Ectodermal cell (in vitro differentiated cells): ENCODE data around the gene SLC12A8. TPM values are rescaled to one million over a fixed set of nuclear protein-coding genes. Genes with fewer than 3 reads are reported as not detected.
A peak's percentile ranks its signal among the peaks of the same experiment; 100 is the strongest.

Experiments used
- H3K27ac ChIP-seq: 2 replicates; pipeline ENCODE4 v1.7.0; 2013; ENCODE audit warnings: mild to moderate bottlenecking, low read depth, low read length; ENCODE audit not compliant: insufficient read depth, poor library complexity, severe bottlenecking
- H3K27me3 ChIP-seq: 2 replicates; pipeline ENCODE4 v1.7.0; 2013; ENCODE audit warnings: mild to moderate bottlenecking, low read length; ENCODE audit not compliant: insufficient read depth, control insufficient read depth, poor library complexity, severe bottlenecking
- H3K36me3 ChIP-seq: one replicate; pipeline ENCODE4 v1.7.0; 2013; ENCODE audit warnings: low read length; ENCODE audit not compliant: control insufficient read depth, insufficient read depth
- H3K4me1 ChIP-seq: one replicate; pipeline ENCODE4 v1.7.0; 2013; ENCODE audit warnings: low read length; ENCODE audit not compliant: control insufficient read depth, insufficient read depth
- H3K4me3 ChIP-seq: 2 replicates; pipeline ENCODE4 v1.7.0; 2013; ENCODE audit warnings: low read depth, low read length, control low read depth; ENCODE audit not compliant: insufficient read depth
- H3K9me3 ChIP-seq: 2 replicates; pipeline ENCODE4 v1.7.0; 2013; ENCODE audit warnings: mild to moderate bottlenecking, low read length, moderate library complexity; ENCODE audit not compliant: control insufficient read depth
- WGBS, 2 experiments: methylation state at CpG; one replicate each; pipeline ENCODE4 v1.1.7; 2013; ENCODE audit warnings: missing lambda C conversion rate in 2 of 2; 5-methylcytosine and 5-hydroxymethylcytosine counted together
- polyA plus RNA-seq, 4 experiments: library from polyadenylated mRNA; stranded (reverse); fragments of 50-300 nt; gene quantifications; one replicate each; pipeline ENCODE4 v1.2.3, GENCODE V29; 2013

Gene SLC12A8
- 5.0 TPM for polyA plus RNA-seq (2013, experiment 1 of 4)
- 4.9 TPM for polyA plus RNA-seq (2013, experiment 2 of 4)
- 3.4 TPM for polyA plus RNA-seq (2013, experiment 3 of 4)
- polyA plus RNA-seq (2013, experiment 4 of 4) = 3.5 TPM

- no peak within 1 kb of the TSS for H3K27ac ChIP-seq
- H3K36me3 ChIP-seq = no peaks in the 10 kb centered on the region
- peak within 1 kb of the TSS; percentile 56 for H3K4me3 ChIP-seq
- H3K9me3 ChIP-seq = no peaks in the 10 kb centered on the region
- 9% methylated on average over 54 to 55 of the region's 55 CpGs for WGBS, 2 experiments
- H3K27me3 ChIP-seq = peaks cover 24% of the 10 kb centered on the region
- H3K4me1 ChIP-seq = no peaks in the 10 kb centered on the region
Observed at GRCh38 chr3:125212509-125213363, at the start of gene SLC12A8. Gene SLC12A8 (minus strand): TSS chr3:125212748. CDS start chr3:125211349, 1,399 bp downstream.

DNA sequence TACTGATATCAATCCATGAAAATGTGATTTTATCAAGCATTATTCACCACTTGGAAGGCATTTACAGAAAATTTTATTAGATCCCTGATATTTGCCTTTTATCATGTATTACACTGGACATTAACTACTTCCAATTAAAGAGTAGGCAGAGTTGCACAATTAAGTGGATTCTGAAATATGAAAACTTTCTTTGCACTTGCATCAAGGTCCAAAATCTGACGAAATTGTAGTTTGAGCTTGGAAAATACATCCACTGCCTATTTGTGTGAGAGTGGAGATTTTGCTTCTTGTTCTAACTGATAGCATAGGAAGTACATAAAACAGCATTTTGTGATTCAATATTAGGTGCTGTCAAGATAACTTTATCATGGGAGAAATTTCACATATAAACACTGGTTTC is 49.6 kb upstream of the SLC12A8 start:
- no peaks in the 10 kb centered on the region for H3K27me3 ChIP-seq
- WGBS, 2 experiments = 87 to 90% methylated on average over 1 of the region's 1 CpG
- no peak overlapping the region for H3K4me3 ChIP-seq
- H3K36me3 ChIP-seq = no peaks in the 10 kb centered on the region
- no peak overlapping the region for H3K27ac ChIP-seq
- no peaks in the 10 kb centered on the region for H3K9me3 ChIP-seq
- no peaks in the 10 kb centered on the region for H3K4me1 ChIP-seq

- H3K27me3 ChIP-seq = no peaks in the 10 kb centered on the region
- no peaks in the 10 kb centered on the region for H3K4me1 ChIP-seq
- no peaks in the 10 kb centered on the region for H3K9me3 ChIP-seq
- no peak overlapping the region for H3K4me3 ChIP-seq
- H3K27ac ChIP-seq = no peak overlapping the region
- no peaks in the 10 kb centered on the region for H3K36me3 ChIP-seq
- 96% methylated on average over 1 of the region's 1 CpG for WGBS, 2 experiments
Observed at GRCh38 chr3:125261031-125261430, 48.5 kb upstream of the SLC12A8 start.

DNA sequence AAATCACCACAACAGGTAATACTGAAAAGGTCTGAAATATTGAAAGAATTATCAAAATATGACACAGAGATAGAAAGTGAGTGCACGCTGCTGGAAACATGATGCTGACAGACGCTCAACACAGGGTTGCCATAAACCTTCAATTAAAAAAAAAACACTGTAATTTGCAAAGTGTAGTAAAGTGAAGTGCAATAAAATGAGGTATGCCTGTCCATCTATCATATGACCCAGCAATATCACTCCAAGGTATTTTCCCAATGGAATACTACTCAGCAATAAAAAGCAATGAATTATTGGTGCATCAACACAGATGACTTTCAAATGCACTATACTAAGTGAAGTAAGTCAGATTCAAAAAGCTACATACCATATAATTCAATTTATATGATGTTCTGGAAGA is 47.6 kb upstream of the SLC12A8 start:
- 92 to 100% methylated on average over 2 of the region's 2 CpGs for WGBS, 2 experiments
- Histone ChIP-seq H3K4me3 (no peak overlapping the region), H3K27ac (no peak overlapping the region), H3K9me3 (no peaks in the 10 kb centered on the region), H3K4me1 (no peaks in the 10 kb centered on the region), H3K27me3 (no peaks in the 10 kb centered on the region), H3K36me3 (no peaks in the 10 kb centered on the region)

DNA sequence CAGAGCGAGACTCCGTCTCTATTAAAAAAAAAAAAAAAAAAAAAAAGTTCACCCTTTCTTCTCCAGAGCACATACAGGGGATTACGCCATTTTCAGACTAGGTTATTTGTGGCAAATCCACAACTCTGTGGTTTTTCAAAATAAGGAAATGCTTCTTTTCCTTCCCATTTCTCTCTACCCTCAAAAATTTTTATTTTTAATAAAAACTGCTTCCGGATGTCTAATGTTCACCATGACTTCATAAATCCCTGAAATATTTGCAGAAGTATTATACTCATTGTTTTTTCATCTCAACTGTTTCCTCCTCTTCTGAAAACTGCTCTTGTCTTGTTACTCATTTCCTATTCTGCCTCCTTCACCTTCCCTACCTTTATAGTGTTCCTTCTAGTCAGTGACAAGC is 45.0 kb upstream of the SLC12A8 start:
- H3K9me3 ChIP-seq = no peaks in the 10 kb centered on the region
- H3K36me3 ChIP-seq = no peaks in the 10 kb centered on the region
- no peak overlapping the region for H3K27ac ChIP-seq
- WGBS, 2 experiments = 91 to 99% methylated on average over 4 of the region's 4 CpGs
- no peaks in the 10 kb centered on the region for H3K4me1 ChIP-seq
- no peak overlapping the region for H3K4me3 ChIP-seq
- no peaks in the 10 kb centered on the region for H3K27me3 ChIP-seq

GRCh38 chr3:125256675-125257074 is 44.1 kb upstream of the SLC12A8 start:
- Histone ChIP-seq H3K9me3 (no peaks in the 10 kb centered on the region), H3K36me3 (no peaks in the 10 kb centered on the region), H3K4me1 (no peaks in the 10 kb centered on the region), H3K27me3 (no peaks in the 10 kb centered on the region), H3K27ac (no peak overlapping the region), H3K4me3 (no peak overlapping the region)

GRCh38 chr3:125250973-125251372 is 38.4 kb upstream of the SLC12A8 start:
- Histone ChIP-seq H3K4me1 (no peaks in the 10 kb centered on the region), H3K27me3 (no peaks in the 10 kb centered on the region), H3K4me3 (no peak overlapping the region), H3K9me3 (no peaks in the 10 kb centered on the region), H3K27ac (no peak overlapping the region), H3K36me3 (no peaks in the 10 kb centered on the region)
- WGBS, 2 experiments = 92 to 97% methylated on average over 2 of the region's 2 CpGs

GRCh38 chr3:125246237-125246636 is 33.7 kb upstream of the SLC12A8 start:
- H3K4me3 ChIP-seq = no peak overlapping the region
- no peak overlapping the region for H3K27ac ChIP-seq
- H3K27me3 ChIP-seq = no peaks in the 10 kb centered on the region
- H3K36me3 ChIP-seq = no peaks in the 10 kb centered on the region
- H3K9me3 ChIP-seq = no peaks in the 10 kb centered on the region
- no peaks in the 10 kb centered on the region for H3K4me1 ChIP-seq
- WGBS, 2 experiments = no CpG with 5 or more reads among the region's 1 CpG

- H3K27me3 ChIP-seq = no peaks in the 10 kb centered on the region
- H3K9me3 ChIP-seq = no peaks in the 10 kb centered on the region
- no peak overlapping the region for H3K27ac ChIP-seq
- H3K4me3 ChIP-seq = no peak overlapping the region
- no peaks in the 10 kb centered on the region for H3K4me1 ChIP-seq
- no peaks in the 10 kb centered on the region for H3K36me3 ChIP-seq
Observed at GRCh38 chr3:125245521-125245920, 33.0 kb upstream of the SLC12A8 start.

DNA sequence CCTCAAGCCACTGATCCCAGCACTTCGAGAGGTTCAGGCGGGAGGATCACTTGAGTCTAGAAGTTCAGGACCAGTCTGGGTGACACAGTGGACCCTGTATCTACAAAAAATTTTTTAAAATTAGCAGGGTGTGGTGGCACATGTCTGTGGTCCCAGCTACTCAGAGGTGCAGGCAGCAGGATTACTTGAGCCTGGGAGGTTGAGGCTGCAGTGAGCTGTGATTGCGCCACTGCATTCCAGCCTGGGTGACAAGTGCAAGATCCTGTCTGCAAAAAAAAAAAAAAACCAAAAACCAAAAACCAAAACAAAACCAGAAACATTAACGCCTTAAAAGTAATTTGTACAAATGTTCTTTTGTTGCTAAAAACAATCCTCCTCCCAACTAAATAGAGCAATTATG is 27.9 kb upstream of the SLC12A8 start:
- 82 to 89% methylated on average over 3 to 4 of the region's 4 CpGs for WGBS, 2 experiments
- H3K36me3 ChIP-seq = no peaks in the 10 kb centered on the region
- H3K4me1 ChIP-seq = no peaks in the 10 kb centered on the region
- no peak overlapping the region for H3K27ac ChIP-seq
- H3K9me3 ChIP-seq = no peaks in the 10 kb centered on the region
- H3K4me3 ChIP-seq = no peak overlapping the region
- H3K27me3 ChIP-seq = no peaks in the 10 kb centered on the region
